NK-92 treated with Interleukin-12 subunit alpha and Interleukin-12 subunit beta, amount 100 ng/mL, for 24 hours (cell line): ENCODE data around the gene STAG1.
"Not testable (repeated sequence)": the region's sequence is repeated elsewhere in the genome, so short reads cannot be mapped to it uniquely, and the experiment has no call there.

Experiments used
- DNase-seq: peaks from one replicate; lab custom pipeline; 2025; lab: John Stamatoyannopoulos, UW

Gene STAG1

DNA sequence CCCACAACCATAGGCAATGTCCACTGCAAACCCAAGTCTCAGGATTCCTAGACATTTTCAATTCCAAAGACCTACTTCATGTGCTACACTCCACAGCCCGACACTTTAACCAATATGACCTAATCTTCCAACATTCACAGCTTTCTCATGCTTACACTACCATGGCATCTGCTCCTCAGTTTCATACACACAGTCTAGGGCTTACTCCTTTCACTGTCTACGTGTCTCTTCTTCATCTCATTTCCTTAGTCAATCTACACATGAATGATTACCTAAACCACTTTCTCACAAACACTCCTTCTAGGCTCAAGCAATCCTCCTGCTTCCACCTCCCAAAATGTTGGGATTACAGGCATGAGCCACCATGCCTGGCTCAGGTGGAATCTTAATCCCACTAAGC, 106.3 kb downstream of the STAG1 start:
- DNase-seq, result no peak

DNA sequence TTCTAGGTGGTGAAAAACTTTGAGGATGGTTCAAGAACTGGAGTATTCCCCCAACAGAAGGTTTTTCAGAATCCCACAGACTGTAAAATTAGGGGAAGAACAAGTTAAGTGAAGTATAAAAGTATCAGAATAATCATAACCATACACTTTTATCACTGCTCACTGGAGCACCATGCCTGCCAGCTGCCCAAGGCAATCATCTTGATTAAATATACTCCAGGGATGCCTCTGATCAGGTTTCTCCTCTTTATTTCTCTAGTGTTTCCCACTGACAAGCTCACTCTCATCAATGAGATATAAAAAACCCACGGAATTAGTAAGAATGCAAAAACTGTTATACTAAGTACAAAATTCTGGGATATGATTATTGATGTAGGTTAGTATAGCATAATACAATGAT, 108.0 kb downstream of the STAG1 start:
- no peak for DNase-seq

- DNase-seq, result not testable (repeated sequence)
Observed at GRCh38 chr3:136643380-136643779, 108.8 kb downstream of the STAG1 start.

GRCh38 chr3:136642711-136643110, 109.5 kb downstream of the STAG1 start:
- no peak for DNase-seq

GRCh38 chr3:136639069-136639468, 113.1 kb downstream of the STAG1 start:
- no peak for DNase-seq

- no peak for DNase-seq
Observed at GRCh38 chr3:136637176-136637575, 115.0 kb downstream of the STAG1 start.

- DNase-seq, result no peak
Observed at GRCh38 chr3:136634821-136635220, 117.4 kb downstream of the STAG1 start.

GRCh38 chr3:136632625-136633081, 119.5 kb downstream of the STAG1 start:
- no peak for DNase-seq

- DNase-seq, result no peak
Observed at GRCh38 chr3:136631424-136631823, 120.8 kb downstream of the STAG1 start.

- no peak for DNase-seq
Observed at GRCh38 chr3:136630915-136631314, 121.3 kb downstream of the STAG1 start.

DNA sequence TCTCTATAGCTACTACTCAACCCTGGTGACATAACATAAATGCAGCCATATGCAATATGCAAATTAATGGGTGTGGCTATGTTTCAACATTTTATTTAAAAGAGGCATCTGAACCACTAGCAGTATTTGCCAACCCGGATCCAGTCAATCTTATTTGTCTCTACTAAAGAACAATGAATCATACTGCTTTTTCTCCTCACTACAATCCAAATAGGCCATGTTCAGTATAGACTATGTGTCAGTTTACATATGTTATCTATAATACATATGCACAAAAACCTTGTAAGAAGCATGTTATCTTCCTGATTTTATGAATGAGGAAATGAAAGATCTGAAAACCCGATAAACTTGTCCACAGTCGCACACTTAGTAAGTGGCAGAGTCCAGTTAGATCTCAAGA, 125.7 kb downstream of the STAG1 start:
- no peak for DNase-seq

DNA sequence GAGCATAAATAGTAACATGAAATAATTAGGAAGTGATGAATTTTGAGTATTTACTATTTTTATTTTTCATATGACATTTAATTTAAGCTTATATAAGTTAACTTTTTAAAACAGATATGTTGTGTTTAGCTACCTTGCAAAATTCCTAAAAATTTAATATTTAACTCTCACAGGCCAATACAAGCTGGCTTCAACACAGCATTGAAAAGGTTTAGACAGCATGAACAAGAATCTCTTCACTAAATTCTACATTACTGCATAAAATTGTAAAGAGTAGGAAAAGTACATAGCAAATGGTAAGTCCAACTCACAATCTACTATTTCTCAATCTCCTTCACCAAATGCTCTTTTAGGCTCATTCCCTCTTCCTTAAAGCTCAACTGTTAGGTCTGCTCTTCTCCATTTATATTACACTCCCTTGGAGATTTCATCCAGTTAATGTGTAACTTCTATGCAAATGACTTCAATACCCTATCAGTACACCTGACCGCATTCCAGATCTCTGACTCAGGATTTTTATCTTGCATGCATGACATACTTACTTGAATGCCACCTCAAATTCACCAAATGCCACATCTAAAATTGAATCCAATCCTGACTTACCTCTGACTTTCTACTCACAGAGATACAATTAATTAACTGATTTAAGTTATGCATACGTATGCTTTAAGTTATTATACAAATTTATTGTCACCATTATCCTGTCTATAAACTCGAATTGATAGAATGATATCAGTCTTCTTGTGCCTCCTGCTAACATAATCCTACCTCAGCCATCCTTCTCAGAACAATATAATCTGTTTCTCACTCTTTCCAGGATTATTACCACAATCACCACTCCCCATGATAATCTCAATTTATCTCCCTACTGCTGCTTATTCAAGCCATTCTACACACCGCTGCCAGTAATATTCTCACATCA, 127.0 kb downstream of the STAG1 start:
- DNase-seq, result no peak

DNA sequence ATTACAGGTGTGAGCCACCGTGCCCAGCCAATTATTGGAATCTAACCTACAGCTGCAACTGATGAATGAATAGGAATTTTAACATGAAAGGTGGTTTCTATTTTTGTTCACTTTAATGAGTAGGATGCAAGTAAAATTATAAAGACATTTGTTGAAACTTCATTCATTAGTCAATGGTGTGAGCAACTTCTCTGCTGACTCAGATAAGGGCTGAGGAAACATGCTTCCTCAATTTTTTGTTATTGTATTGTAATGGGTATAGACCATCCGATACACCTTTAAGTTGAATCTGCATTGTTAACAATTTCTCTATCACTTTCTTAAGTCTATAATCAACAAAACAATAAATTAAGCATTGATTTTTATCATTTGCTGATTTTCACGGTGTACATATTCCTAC, 127.8 kb downstream of the STAG1 start:
- DNase-seq, result no peak

- DNase-seq, result no peak
Observed at GRCh38 chr3:136621628-136622027, 130.6 kb downstream of the STAG1 start.

DNA sequence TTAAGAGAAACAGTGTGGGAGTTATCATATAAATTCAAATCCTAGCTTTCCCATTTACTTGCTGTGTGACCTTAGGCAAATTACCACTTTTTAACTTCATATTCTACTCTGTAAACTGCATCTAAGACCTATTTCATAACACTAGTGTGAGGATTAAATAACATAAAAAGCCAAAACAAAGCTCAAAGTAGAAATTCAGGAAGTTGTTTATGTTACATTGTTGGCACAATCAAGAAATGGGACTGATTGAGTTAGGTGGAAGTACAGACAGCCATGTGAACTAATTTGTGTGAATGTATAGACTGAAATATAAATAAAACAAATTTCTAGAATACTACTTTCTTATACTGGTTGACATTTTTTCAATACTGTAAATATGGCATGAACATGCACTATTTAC, 131.7 kb downstream of the STAG1 start:
- DNase-seq, result no peak

DNA sequence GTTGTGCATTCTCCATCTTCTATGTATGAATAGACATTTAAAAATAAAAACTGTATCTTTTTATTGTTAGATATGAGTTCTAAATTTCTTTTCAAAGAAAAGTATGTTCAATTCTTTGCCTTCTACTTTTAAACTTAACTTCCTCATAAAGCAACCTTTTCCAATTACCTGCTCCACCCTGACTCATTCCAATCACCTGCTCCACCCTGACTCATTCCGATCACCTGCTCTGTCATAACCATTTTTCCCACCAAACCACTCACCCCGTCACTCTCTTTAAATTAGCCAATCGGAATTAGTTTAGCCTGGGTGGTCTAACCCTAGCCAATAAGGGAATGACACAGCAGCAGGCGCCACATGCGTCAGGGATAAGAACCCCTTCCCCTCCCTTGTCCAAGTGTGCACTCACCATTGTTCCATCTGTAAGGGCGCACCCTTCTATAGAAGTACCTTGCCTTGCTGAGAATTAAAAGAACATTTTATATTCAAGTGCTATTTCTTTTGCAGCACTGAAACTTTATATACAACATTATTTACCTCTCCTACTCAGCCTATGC, 134.1 kb downstream of the STAG1 start:
- DNase-seq, result not testable (repeated sequence)

GRCh38 chr3:136617198-136617597, 135.0 kb downstream of the STAG1 start:
- DNase-seq, result no peak

GRCh38 chr3:136612512-136612911, 139.7 kb downstream of the STAG1 start:
- DNase-seq, result no peak

DNA sequence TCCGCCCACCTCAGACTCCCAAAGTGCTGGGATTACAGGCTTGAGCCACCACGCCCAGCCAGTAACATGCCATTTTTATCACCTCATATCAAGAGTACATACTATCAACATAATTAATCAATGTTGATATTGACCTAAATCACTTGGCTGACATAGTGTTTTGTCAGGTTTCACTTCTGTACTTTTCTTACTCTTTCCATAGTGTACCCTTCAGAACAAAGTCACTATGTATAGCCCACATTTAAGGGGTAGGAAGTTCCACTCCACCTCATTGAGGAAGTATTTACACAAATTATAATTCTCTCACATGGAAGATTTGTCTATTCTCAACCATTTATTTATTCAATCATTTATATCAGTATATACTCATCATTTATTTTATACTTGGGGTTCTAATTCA, 145.2 kb downstream of the STAG1 start:
- no peak for DNase-seq

DNA sequence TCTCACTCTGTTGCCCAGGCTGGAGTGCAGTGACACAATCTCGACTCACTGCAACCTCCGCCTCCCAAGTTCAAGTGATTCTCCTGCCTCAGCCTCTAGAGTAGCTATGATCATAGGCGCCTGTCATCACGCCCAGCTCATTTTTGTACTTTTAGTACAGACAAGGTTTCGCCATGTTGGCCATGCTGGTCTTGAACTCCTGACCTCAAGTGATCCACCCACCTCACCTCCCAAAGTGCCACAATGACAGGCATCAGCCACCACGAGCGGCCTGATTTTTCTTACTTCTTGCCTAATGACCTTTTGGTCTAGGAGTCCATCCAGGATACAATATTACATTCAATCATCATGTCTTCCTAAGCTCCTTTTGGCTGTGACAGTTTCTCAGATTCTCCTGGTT, 146.0 kb downstream of the STAG1 start:
- not testable (repeated sequence) for DNase-seq

- DNase-seq, result no peak
Observed at GRCh38 chr3:136604961-136605360, 147.2 kb downstream of the STAG1 start.

GRCh38 chr3:136602818-136603217, 149.4 kb downstream of the STAG1 start:
- DNase-seq, result no peak

DNA sequence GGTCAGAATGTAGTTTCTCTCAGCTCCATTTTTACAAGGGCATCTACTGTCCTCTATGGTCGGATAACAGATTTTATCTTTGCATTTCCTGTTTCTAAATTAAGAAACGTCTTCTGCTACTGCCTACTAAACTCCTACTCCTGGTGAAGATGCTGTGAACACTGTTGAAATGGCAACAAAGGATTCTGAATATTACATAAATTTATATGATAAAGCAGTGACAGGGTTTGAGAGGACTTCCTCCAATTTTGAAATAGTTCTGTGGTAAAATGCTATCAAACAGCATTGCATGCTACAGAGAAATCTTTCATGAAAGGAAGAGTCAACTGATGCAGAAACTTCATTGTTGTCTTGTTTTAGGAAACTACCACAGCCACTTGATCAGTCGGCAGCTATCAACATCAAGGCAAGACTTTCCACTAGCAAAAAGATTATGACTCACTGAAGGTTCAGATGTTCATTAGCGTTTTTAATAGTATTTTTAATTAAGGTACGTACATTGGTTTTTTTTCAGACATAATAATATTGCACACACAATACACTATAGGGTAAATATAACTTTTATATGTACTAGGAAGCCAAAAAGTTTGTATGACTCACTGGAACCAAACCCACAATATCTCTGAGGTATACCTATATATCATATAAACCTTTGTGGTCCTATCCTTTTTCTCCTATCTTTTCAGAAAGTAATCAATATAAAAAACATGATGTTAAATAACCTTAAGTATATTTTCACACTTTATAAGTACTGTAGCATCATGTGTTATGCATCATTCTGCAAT, 156.1 kb downstream of the STAG1 start:
- no peak for DNase-seq
